Ramos (cell line): ENCODE results near the gene TPI1.
"Not testable (repeated sequence)": the region's sequence is repeated elsewhere in the genome, so short reads cannot be mapped to it uniquely, and the experiment has no call there.

Experiments
- in situ Hi-C: fragments of 300-500 bp; cut with MboI; formaldehyde crosslinking; loops from one replicate; pipeline ENCODE4 v1.14.3; 2022; ENCODE audit warnings: low sequenced_read_pairs; ENCODE audit not compliant: unreplicated experiment

Gene TPI1

DNA sequence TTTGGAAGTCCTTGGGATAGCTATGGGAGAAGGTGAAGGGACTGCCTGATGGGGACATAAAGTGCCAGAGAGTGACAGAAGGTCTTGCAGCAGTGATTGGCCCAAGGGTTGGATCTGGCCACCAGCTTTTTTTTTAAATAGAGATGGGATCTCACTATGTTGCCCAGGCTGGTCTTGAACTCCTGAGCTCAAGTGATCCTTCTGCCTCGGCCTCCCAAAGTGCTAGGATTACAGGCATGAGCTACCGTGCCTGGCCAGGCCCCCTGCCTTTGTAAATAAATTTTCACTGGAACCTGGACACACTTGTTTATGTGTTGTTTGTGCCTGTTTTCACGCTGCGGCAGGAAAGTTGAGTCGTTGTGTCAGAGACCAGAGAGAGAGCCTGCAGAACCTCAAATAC lies 2.0 kb upstream of the TPI1 start:
- in situ Hi-C loops, result not testable (repeated sequence)

GRCh38 chr12:6866163-6866919 lies 990 bp upstream of the TPI1 start:
- in situ Hi-C loops, result no loop called here

DNA sequence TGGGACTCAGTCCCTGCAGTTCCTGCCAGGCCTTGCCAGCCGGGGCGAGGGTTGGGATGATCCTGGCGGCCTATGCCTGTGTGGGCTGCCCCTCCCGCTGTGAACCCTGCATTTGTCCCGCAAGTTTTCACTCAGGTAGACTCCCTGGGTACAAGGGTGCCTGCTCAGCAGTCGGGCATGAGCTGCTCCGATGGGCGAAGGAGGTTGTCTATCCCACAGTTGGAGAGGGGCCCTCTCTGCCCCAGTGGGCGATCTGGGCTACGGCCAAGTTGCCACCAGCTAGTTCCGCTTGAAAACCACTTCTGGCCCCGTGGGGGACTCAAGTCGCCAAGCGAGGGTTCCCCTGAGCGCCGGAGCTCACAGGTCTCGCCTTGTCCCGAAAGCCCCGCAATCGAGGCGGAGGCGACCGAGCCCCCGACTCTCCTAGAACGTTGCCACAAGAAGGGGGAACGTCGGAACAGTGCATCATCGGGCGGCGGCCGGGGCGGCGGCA lies 365 bp upstream of the TPI1 start:
- in situ Hi-C loops, result no loop called here

DNA sequence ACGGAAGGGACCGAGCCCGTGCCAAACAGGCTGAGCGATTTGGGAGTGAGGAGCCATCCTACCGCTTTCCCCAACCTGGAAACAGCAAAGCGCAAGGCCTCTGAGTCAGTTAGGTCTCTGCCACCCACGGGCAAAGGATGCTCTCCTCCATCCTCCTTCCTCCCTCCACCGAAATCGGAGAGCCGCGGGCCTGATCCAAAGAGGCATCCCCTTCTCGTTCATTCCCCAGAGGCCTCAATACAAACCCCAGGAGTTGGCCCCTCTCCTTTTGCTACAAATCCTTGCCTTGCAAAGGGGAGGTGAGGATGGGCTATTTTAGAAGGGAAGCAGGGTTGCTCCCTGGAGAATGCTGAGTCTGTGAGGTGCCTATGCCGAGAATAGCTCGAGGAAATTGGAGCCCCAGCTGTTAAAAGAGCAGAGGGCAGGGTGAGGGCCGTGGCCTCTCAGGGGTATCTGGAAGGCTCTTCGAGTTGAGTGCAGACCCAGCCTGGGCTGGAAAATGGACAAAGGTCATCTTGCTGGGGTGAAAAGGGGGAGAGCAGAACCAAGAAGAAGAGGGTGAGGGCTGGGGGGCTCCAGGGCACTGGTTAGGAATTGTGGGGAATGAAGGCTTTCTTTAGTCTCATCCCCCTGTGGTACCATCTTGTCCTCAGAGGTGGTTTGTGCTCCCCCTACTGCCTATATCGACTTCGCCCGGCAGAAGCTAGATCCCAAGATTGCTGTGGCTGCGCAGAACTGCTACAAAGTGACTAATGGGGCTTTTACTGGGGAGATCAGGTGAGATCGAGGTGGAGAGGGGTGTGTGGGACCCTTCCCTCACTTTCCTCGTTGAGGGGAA lies 1.1 kb downstream of the TPI1 start:
- in situ Hi-C loops, result no loop called here

GRCh38 chr12:6869049-6870021 lies 2.0 kb downstream of the TPI1 start:
- in situ Hi-C loops, result no loop called here

DNA sequence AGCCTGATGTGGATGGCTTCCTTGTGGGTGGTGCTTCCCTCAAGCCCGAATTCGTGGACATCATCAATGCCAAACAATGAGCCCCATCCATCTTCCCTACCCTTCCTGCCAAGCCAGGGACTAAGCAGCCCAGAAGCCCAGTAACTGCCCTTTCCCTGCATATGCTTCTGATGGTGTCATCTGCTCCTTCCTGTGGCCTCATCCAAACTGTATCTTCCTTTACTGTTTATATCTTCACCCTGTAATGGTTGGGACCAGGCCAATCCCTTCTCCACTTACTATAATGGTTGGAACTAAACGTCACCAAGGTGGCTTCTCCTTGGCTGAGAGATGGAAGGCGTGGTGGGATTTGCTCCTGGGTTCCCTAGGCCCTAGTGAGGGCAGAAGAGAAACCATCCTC lies 3.0 kb downstream of the TPI1 start:
- in situ Hi-C loops, result not testable (repeated sequence)

DNA sequence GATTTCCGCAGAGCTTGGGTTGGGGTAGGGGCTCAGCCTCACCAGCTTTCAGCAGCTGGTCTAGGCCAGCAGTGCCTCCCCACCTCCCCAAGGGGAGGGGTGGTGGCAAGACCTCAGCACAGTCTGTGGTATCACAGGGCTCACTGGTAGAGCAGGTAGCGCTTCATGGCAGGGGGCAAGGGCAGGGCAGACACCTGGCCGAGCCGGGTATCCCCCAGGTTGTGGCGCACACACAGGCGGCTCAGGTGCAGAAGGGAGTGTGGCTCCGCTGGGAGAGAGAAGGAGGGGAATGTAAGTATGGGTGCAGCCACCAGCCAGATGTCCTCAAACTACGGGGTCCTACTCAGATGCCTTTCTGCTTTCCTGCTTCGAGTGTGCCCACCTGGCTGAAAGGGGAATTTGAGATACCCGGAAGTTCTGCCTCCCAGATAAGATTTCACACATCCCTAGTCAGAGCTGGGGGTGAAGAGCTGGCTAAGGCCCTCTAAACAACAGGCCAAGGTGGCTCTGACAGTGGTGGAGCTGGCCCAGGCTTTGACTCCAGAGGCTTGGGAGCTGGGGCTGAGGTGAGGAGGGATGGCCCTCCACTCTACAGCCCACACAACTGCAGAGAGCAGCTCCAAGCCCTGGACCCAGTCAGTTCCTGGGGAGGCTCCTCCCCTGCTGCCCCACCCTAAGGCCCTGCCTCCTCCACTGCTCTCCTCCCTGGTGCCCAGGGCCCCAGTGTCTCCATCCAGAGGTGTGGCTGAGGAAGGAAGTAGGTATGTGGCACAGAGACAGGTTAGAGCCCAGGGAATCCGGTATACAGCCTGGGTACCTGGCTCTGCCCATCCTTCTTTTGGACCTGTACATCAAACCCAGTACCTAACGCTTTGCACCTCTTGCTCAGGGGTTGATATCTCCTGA lies 4.0 kb downstream of the TPI1 start:
- in situ Hi-C loops, result no loop called here

- in situ Hi-C loops, result no loop called here
Observed at GRCh38 chr12:6872073-6873048, 5.0 kb downstream of the TPI1 start.

- in situ Hi-C loops, result no loop called here
Observed at GRCh38 chr12:6873094-6874014, 6.0 kb downstream of the TPI1 start, which contains the start of gene SPSB2. Gene SPSB2 (minus strand): TSS chr12:6873303. CDS start chr12:6872901, 402 bp downstream.

GRCh38 chr12:6874015-6874368 lies 6.7 kb downstream of the TPI1 start:
- in situ Hi-C loops, result not testable (repeated sequence)

- in situ Hi-C loops, result not testable (repeated sequence)
Observed at GRCh38 chr12:6879824-6880223, 12.5 kb downstream of the TPI1 start.

DNA sequence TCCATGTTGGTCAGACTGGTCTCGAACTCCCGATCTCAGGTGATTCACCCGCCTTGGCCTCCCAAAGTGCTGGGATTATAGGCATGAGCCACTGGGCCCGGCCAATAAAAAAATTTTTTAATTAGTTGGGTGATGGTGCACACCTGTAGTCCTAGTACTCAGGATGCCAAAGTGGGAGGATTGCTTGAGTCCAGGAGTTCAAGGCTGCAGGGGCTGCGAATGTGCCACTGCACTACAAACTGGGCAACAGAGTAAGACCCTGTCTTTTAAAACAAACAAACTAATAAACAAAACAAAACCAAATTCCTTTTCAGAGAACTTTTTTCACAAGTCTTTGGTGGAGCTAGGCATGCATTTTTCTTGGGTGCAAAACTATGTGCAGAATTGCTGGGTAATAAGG lies 15.9 kb downstream of the TPI1 start:
- in situ Hi-C loops, result no loop called here

- in situ Hi-C loops, result no loop called here
Observed at GRCh38 chr12:6883683-6884082, 16.4 kb downstream of the TPI1 start.

GRCh38 chr12:6884539-6884938 lies 17.2 kb downstream of the TPI1 start:
- in situ Hi-C loops, result no loop called here

GRCh38 chr12:6886206-6886999 lies 19.1 kb downstream of the TPI1 start:
- in situ Hi-C loops, result not testable (repeated sequence)

GRCh38 chr12:6887460-6887859 lies 20.1 kb downstream of the TPI1 start:
- in situ Hi-C loops, result no loop called here
